H1 (cell line): Measurements from ENCODE around the gene SMCO1. TPM values are rescaled to one million over a fixed set of nuclear protein-coding genes. Genes with fewer than 3 reads are reported as not detected.

Source experiments
- CTCF ChIA-PET: fragments of 300-600 bp; sonication (Branson Sonifier 250); formaldehyde crosslinking; loops from one replicate; lab custom pipeline; 2021; ENCODE audit not compliant: partially characterized antibody; lab: Charles Lee
- POLR2A ChIA-PET: fragments of 300-600 bp; sonication (Branson Sonifier 250); formaldehyde crosslinking; loops from one replicate; lab custom pipeline; 2021; ENCODE audit warnings: inconsistent platforms; ENCODE audit not compliant: partially characterized antibody; lab: Charles Lee
- DNase-seq, 2 experiments: peaks; one replicate each; pipeline versions ENCODE4 v3.0.0 to v3.0.0-alpha.2; 2010 to 2022; ENCODE audit warnings: low spot score in 2 of 2, low read depth in 1 of 2, mixed read lengths in 1 of 2
- FAIRE-seq: peaks from 2 replicates; lab custom pipeline; 2011; peaks lifted over from hg19 to GRCh38; lab: Jason Lieb, UNC
- H2AFZ ChIP-seq: 2 replicates; pipeline ENCODE4 v1.8.1; 2012; ENCODE audit warnings: low read length, inconsistent platforms
- H2AK5ac ChIP-seq: 2 replicates; pipeline ENCODE4 v1.6.1; 2013; ENCODE audit warnings: low read depth, low read length
- H2BK120ac ChIP-seq: replicated peaks from 2 replicates; pipeline ENCODE3; 2013; ENCODE audit warnings: low read depth, low read length, inconsistent platforms
- H2BK12ac ChIP-seq: 2 replicates; pipeline ENCODE4 v1.6.1; 2013; ENCODE audit warnings: low read depth, low read length
- H2BK15ac ChIP-seq: 2 replicates; pipeline ENCODE4 v1.6.1; 2013; ENCODE audit warnings: low read length
- H2BK20ac ChIP-seq: 2 replicates; pipeline ENCODE4 v1.6.1; 2013; ENCODE audit warnings: low read length
- H2BK5ac ChIP-seq: 2 replicates; pipeline ENCODE4 v1.6.1; 2013; ENCODE audit warnings: low read depth, low read length
- H3K14ac ChIP-seq: 2 replicates; pipeline ENCODE4 v1.6.1; 2013; ENCODE audit warnings: inconsistent platforms; ENCODE audit not compliant: insufficient read length
- H3K18ac ChIP-seq: 2 replicates; pipeline ENCODE4 v1.6.1; 2013; ENCODE audit warnings: low read length; ENCODE audit errors: extremely low read depth
- H3K23ac ChIP-seq: 2 replicates; pipeline ENCODE4 v1.6.1; 2013; ENCODE audit warnings: inconsistent platforms; ENCODE audit not compliant: insufficient read length
- H3K23me2 ChIP-seq: 2 replicates; pipeline ENCODE4 v1.6.1; 2013; ENCODE audit warnings: low read depth, low read length
- H3K27ac ChIP-seq: 2 replicates; pipeline ENCODE4 v1.6.1; 2011; ENCODE audit warnings: low read depth, low read length, inconsistent platforms
- H3K27me3 ChIP-seq, 4 experiments: replicated peaks in 1 of 4; 1 replicate in 1 of 4; 2 replicates in 3 of 4; pipeline versions ENCODE4 v1.6.1 to v1.8.1; 2011 to 2013; ENCODE audit warnings: low read length in 3 of 4, mild to moderate bottlenecking in 3 of 4, inconsistent platforms in 2 of 4, mixed read lengths in 2 of 4, moderate library complexity in 1 of 4; ENCODE audit not compliant: control insufficient read depth in 3 of 4, insufficient read depth in 3 of 4; ENCODE audit errors: extremely low read depth in 1 of 4
- H3K36me3 ChIP-seq, 4 experiments: 2 replicates each; pipeline versions ENCODE4 v1.6.1 to v1.8.1; 2011 to 2013; ENCODE audit warnings: mild to moderate bottlenecking in 4 of 4, low read length in 3 of 4, moderate library complexity in 2 of 4, control low read depth in 1 of 4, inconsistent platforms in 1 of 4; ENCODE audit not compliant: insufficient read depth in 4 of 4, control insufficient read depth in 2 of 4
- H3K4ac ChIP-seq: replicated peaks from 2 replicates; pipeline ENCODE3; 2013; ENCODE audit warnings: low read length, low read depth, mixed read lengths, inconsistent platforms; ENCODE audit not compliant: insufficient read length
- H3K4me1 ChIP-seq, 4 experiments: replicated peaks in 1 of 4; 1 replicate in 1 of 4; 2 replicates in 3 of 4; pipeline versions ENCODE4 v1.6.1 to v1.8.1; 2011 to 2013; ENCODE audit warnings: low read length in 3 of 4, inconsistent platforms in 2 of 4, mixed read lengths in 1 of 4; ENCODE audit not compliant: insufficient read depth in 4 of 4, control insufficient read depth in 3 of 4
- H3K4me2 ChIP-seq, 2 experiments: 2 replicates each; pipeline versions ENCODE4 v1.6.1 to v1.8.1; 2011 to 2013; ENCODE audit warnings: low read depth in 2 of 2, low read length in 2 of 2, control low read depth in 1 of 2, inconsistent platforms in 1 of 2, mild to moderate bottlenecking in 1 of 2; ENCODE audit not compliant: insufficient read depth in 1 of 2
- H3K4me3 ChIP-seq, 4 experiments: fragments of 200-600, 300-600 bp in 1 of 4; sonication (generic), shearing (Covaris generic), sonication (Bioruptor Twin) in 1 of 4; 2 replicates each; pipeline versions ENCODE4 v1.5.1 to v1.8.1; 2011 to 2016; ENCODE audit warnings: low read length in 4 of 4, low read depth in 3 of 4, control low read depth in 2 of 4, inconsistent platforms in 2 of 4, mild to moderate bottlenecking in 2 of 4, mixed read lengths in 1 of 4, moderate library complexity in 1 of 4; ENCODE audit not compliant: insufficient read depth in 2 of 4; ENCODE audit errors: extremely low read depth in 1 of 4
- H3K56ac ChIP-seq: replicated peaks from 2 replicates; pipeline ENCODE3; 2013; ENCODE audit warnings: low read depth, mild to moderate bottlenecking, mixed read lengths, low read length, inconsistent platforms; ENCODE audit not compliant: insufficient read length
- H3K79me1 ChIP-seq: 2 replicates; pipeline ENCODE4 v1.6.1; 2013; ENCODE audit warnings: low read depth, low read length, control low read depth
- H3K79me2 ChIP-seq, 2 experiments: 2 replicates each; pipeline versions ENCODE4 v1.6.1 to v1.8.1; 2012 to 2013; ENCODE audit warnings: low read length in 2 of 2, mild to moderate bottlenecking in 2 of 2, inconsistent platforms in 1 of 2; ENCODE audit not compliant: insufficient read depth in 2 of 2, control insufficient read depth in 1 of 2
- H3K9ac ChIP-seq, 4 experiments: replicated peaks in 1 of 4; 1 replicate in 1 of 4; 2 replicates in 3 of 4; pipeline versions ENCODE4 v1.6.1 to v1.8.1; 2011 to 2013; ENCODE audit warnings: low read depth in 3 of 4, low read length in 3 of 4, control low read depth in 2 of 4, mild to moderate bottlenecking in 2 of 4, moderate library complexity in 2 of 4, inconsistent platforms in 1 of 4; ENCODE audit errors: extremely low read depth in 1 of 4
- H3K9me3 ChIP-seq, 2 experiments: 2 replicates each; pipeline versions ENCODE4 v1.6.1 to v1.8.1; 2012 to 2013; ENCODE audit warnings: mild to moderate bottlenecking in 2 of 2, moderate library complexity in 2 of 2, control low read depth in 1 of 2, inconsistent platforms in 1 of 2, low read depth in 1 of 2, low read length in 1 of 2, mixed read lengths in 1 of 2; ENCODE audit not compliant: insufficient read depth in 2 of 2
- H4K20me1 ChIP-seq, 2 experiments: replicated peaks in 1 of 2; 2 replicates each; pipeline versions ENCODE3 to v1.8.1; 2011 to 2013; ENCODE audit warnings: inconsistent platforms in 2 of 2, low read length in 2 of 2, mild to moderate bottlenecking in 1 of 2; ENCODE audit not compliant: insufficient read depth in 2 of 2, control insufficient read depth in 1 of 2
- H4K5ac ChIP-seq: 2 replicates; pipeline ENCODE4 v1.6.1; 2013; ENCODE audit warnings: low read length, low read depth, mixed read lengths, inconsistent platforms; ENCODE audit not compliant: insufficient read length
- H4K8ac ChIP-seq: 2 replicates; pipeline ENCODE4 v1.8.0; 2013; ENCODE audit warnings: mild to moderate bottlenecking, moderate library complexity, low read length, inconsistent platforms; ENCODE audit not compliant: insufficient read depth; ENCODE audit errors: extremely low read depth
- H4K91ac ChIP-seq: replicated peaks from 2 replicates; pipeline ENCODE3; 2013; ENCODE audit warnings: low read length, mixed read lengths, inconsistent platforms; ENCODE audit not compliant: insufficient read length
- ASH2L ChIP-seq: fragments of 200-600, 300-600 bp; sonication (generic); IDR thresholded peaks from one replicate; pipeline ENCODE4 v1.7.1; 2017; ENCODE audit warnings: low read length
- ATF3 ChIP-seq: IDR thresholded peaks from 2 replicates; pipeline ENCODE4 v1.6.1; 2011; ENCODE audit warnings: low read depth, mild to moderate bottlenecking, low read length; ENCODE audit not compliant: insufficient read depth
- E2F6 ChIP-seq: IDR thresholded peaks from 2 replicates; pipeline ENCODE4 v1.6.1; 2012; ENCODE audit warnings: inconsistent platforms
- EZH2 ChIP-seq: fragments of 200-600 bp; sonication (generic); IDR thresholded peaks from 2 replicates; pipeline ENCODE4 v1.7.1; 2012; ENCODE audit warnings: low read depth, mild to moderate bottlenecking, moderate library complexity, low read length, inconsistent platforms; ENCODE audit not compliant: severe bottlenecking
- FOSL1 ChIP-seq: IDR thresholded peaks from 2 replicates; pipeline ENCODE4 v1.6.1; 2011; ENCODE audit warnings: mild to moderate bottlenecking, low read depth, low read length, moderate library complexity; ENCODE audit not compliant: insufficient read depth
- KDM4A ChIP-seq: IDR thresholded peaks from one replicate; pipeline ENCODE4 v1.7.1; 2012; ENCODE audit warnings: low read depth, mild to moderate bottlenecking, moderate library complexity, low read length, inconsistent platforms; ENCODE audit not compliant: severe bottlenecking
- PHF8 ChIP-seq: fragments of 200-600 bp; sonication (generic); conservative IDR thresholded peaks from 2 replicates; pipeline ENCODE4 v1.7.1; 2012; ENCODE audit warnings: low read depth, mild to moderate bottlenecking, inconsistent platforms, low read length, moderate library complexity
- POU5F1 ChIP-seq: IDR thresholded peaks from 2 replicates; pipeline ENCODE4 v1.6.1; 2011; ENCODE audit warnings: low read depth, mild to moderate bottlenecking, low read length, moderate library complexity
- SP4 ChIP-seq: IDR thresholded peaks from 2 replicates; pipeline ENCODE4 v1.6.1; 2012; ENCODE audit warnings: low read length, inconsistent platforms
- TCF12 ChIP-seq: IDR thresholded peaks from 2 replicates; pipeline ENCODE4 v1.6.1; 2011; ENCODE audit warnings: low read depth, mild to moderate bottlenecking, low read length
- TEAD4 ChIP-seq: IDR thresholded peaks from 2 replicates; pipeline ENCODE4 v1.6.1; 2012; ENCODE audit warnings: low read depth, low read length, inconsistent platforms, mixed read lengths
- YY1 ChIP-seq: IDR thresholded peaks from 2 replicates; pipeline ENCODE4 v1.6.1; 2011; ENCODE audit warnings: low read depth, mild to moderate bottlenecking, low read length
- ZNF274 ChIP-seq: IDR thresholded peaks from 2 replicates; pipeline ENCODE4 v1.7.0; 2012; ENCODE audit warnings: low read length, borderline replicate concordance; ENCODE audit errors: extremely low read depth
- WGBS, 2 experiments: shearing (Covaris generic) in 1 of 2; methylation state at CpG; one replicate each; pipeline versions ENCODE4 v1.1.6 to v1.1.7; 2013 to 2015; ENCODE audit warnings: low lambda C conversion rate in 2 of 2, mixed read lengths in 2 of 2, inconsistent platforms in 1 of 2, low coverage in 1 of 2, missing lambda C conversion rate in 1 of 2; ENCODE audit not compliant: insufficient replicate concordance in 2 of 2, insufficient coverage in 1 of 2, insufficient read length in 1 of 2; ENCODE audit errors: extremely low coverage in 1 of 2, missing lambda C conversion rate in 1 of 2; 5-methylcytosine and 5-hydroxymethylcytosine counted together
- polyA plus RNA-seq, 7 experiments: library from polyadenylated mRNA; depleted of rRNA in 3 of 7; stranded (reverse) in 5 of 7; unstranded in 2 of 7; fragments of >200 nt in 5 of 7; fragments of 200-250 nt in 2 of 7; gene quantifications; 1 replicate in 5 of 7; 2 replicates in 1 of 7; 4 replicates in 1 of 7; pipeline versions ENCODE4 v1.2.1 to v1.2.3, GENCODE V29; 2011 to 2013; ENCODE audit warnings: missing spikeins in 2 of 7, mixed read lengths in 2 of 7
- total RNA-seq: library from RNA; stranded (reverse); fragmentation: NEBNext Ultra II Directional; extraction: Animal tissue kit (Norgen Biotek cat#: 25700); gene quantifications from 2 replicates; pipeline ENCODE4 v1.2.1, GENCODE V29; 2021

Gene SMCO1
- total and polyA plus RNA-seq, 2 of the 8 experiments (the other 6 are each of a cell fraction or from before 2014, with no cell fraction given): 0.03 TPM; not detected in 1

- no peak overlapping the region for H3K4me3 ChIP-seq
- no peaks in the 10 kb centered on the region for H3K79me1 ChIP-seq
- no peak overlapping the region for H3K4ac ChIP-seq
- no peak overlapping the region for H4K5ac ChIP-seq
- H3K56ac ChIP-seq: no peak overlapping the region
- H2AK5ac ChIP-seq: no peak overlapping the region
- no peak overlapping the region for H3K4me2 ChIP-seq
- H2BK12ac ChIP-seq: no peak overlapping the region
- no peaks in the 10 kb centered on the region for H3K4me1 ChIP-seq
- H4K91ac ChIP-seq: no peak overlapping the region
- H3K14ac ChIP-seq: no peak overlapping the region
- H4K8ac ChIP-seq: no peak overlapping the region
- no peak overlapping the region for H2BK5ac ChIP-seq
- H3K9ac ChIP-seq: no peak overlapping the region
- no peak for FAIRE-seq
- H2BK20ac ChIP-seq: no peak overlapping the region
- H3K79me2 ChIP-seq: no peaks in the 10 kb centered on the region
- H3K23ac ChIP-seq: no peak overlapping the region
- H2AFZ ChIP-seq: no peak overlapping the region
- no peak overlapping the region for H2BK15ac ChIP-seq
- no peak overlapping the region for H3K27ac ChIP-seq
- POLR2A ChIA-PET: interaction anchor here (1.6 kb wide), 1 partner anchor 15 kb away, joined by 4 read pairs; the partner anchor contains the start of genes FBXO45 and WDR53
- H3K23me2 ChIP-seq: no peaks in the 10 kb centered on the region
- 91% methylated on average over 9 of the region's 9 CpGs; no CpG with 5 or more reads in 1 of the 2 experiments for WGBS, 2 experiments
- H3K18ac ChIP-seq: no peak overlapping the region
- peaks cover 0 to 3% of the 10 kb centered on the region in 2 experiments for H4K20me1 ChIP-seq
- H3K36me3 ChIP-seq: peaks cover 0 to 10% (median 1%) of the 10 kb centered on the region in 4 experiments; a peak in 3 of 8 replicates
- no peak overlapping the region for H2BK120ac ChIP-seq
- H3K9me3 ChIP-seq: peaks cover 7 to 11% of the 10 kb centered on the region in 2 experiments
- no peaks in the 10 kb centered on the region for H3K27me3 ChIP-seq
- no peak for DNase-seq
- CTCF ChIA-PET: interaction anchor here (1.0 to 4.7 kb wide), 3 partner anchors 12 to 25 kb away, joined by 3 to 19 read pairs (median 6); no protein-coding TSS in a partner anchor
- no peak for TF ChIP-seq E2F6
- no peak for TF ChIP-seq YY1
- TF ChIP-seq PHF8: no peak
- TF ChIP-seq POU5F1: no peak
- no peak for TF ChIP-seq TEAD4
- no peak for TF ChIP-seq ZNF274
- TF ChIP-seq ASH2L: no peak
- TF ChIP-seq ATF3: no peak
- no peak for TF ChIP-seq SP4
- TF ChIP-seq FOSL1: no peak
- TF ChIP-seq KDM4A: no peak
- no peak for TF ChIP-seq TCF12
- no peak for TF ChIP-seq EZH2
These were observed 38.4 kb upstream of the SMCO1 start for GRCh38 chr3:196553551-196553950.
